Type B pancreatic cell (in vitro differentiated cells): ENCODE results near the gene GRAMD1B. TPM values are rescaled to one million over a fixed set of nuclear protein-coding genes. Genes with fewer than 3 reads are reported as not detected.

ENCODE experiments used
- DNase-seq: peaks from one replicate; pipeline ENCODE4 v3.0.0; 2021; ENCODE audit warnings: mixed read lengths; ENCODE audit not compliant: unreplicated experiment; ENCODE audit errors: extremely low spot score
- H3K27ac Mint-ChIP-seq: 2 replicates; pipeline ENCODE4 v1.8.0; 2021; ENCODE audit warnings: mild to moderate bottlenecking, mixed read lengths
- H3K27me3 Mint-ChIP-seq: 2 replicates; pipeline ENCODE4 v1.8.0; 2021; ENCODE audit warnings: mixed read lengths
- H3K36me3 Mint-ChIP-seq: 2 replicates; pipeline ENCODE4 v1.8.0; 2021; ENCODE audit warnings: mixed read lengths
- H3K4me1 Mint-ChIP-seq: one replicate; pipeline ENCODE4 v1.8.0; 2021; ENCODE audit warnings: mixed read lengths; ENCODE audit not compliant: unreplicated experiment
- H3K4me3 Mint-ChIP-seq: 2 replicates; pipeline ENCODE4 v1.8.0; 2021; ENCODE audit warnings: mild to moderate bottlenecking, mixed read lengths
- H3K9me3 Mint-ChIP-seq: 2 replicates; pipeline ENCODE4 v1.8.0; 2021; ENCODE audit warnings: mixed read lengths
- total RNA-seq: library from RNA; stranded (reverse); gene quantifications from 2 replicates; pipeline ENCODE4 v1.2.1, GENCODE V29; 2021; ENCODE audit warnings: low replicate concordance
- TF ChIP-seq, protein P1 (sequence below): fragments of 200-600 bp; sonication (generic); conservative IDR thresholded peaks from 2 replicates; pipeline ENCODE4 v1.5.0; 2021; ENCODE audit warnings: antibody characterized with exemption, mild to moderate bottlenecking

The GRAMD1B gene
- total RNA-seq, 1 donor from 2014 or later, result 15.2 TPM

DNA sequence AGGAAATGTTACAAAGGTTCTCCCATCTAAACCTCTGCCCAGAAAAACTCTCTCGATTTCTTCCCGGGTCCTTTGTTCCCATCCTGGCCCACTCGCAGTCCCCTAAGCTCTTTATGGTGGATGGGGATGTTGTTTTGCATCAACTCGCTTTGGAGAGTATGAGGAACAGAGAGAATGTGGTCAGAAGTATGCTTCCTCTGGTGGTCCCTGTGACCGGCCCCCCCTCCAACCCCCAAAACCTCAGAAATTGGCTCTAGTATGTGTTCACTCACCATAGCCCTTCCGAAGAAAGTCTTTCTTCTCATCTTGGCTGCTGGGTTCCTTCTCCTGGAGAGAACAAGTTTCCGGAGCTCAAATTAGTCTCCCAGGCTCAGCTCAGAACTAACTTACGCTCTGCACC is 54.4 kb downstream of the GRAMD1B start:
- no peaks in the 10 kb centered on the region for H3K4me1 Mint-ChIP-seq
- TF ChIP-seq, protein P1, sequence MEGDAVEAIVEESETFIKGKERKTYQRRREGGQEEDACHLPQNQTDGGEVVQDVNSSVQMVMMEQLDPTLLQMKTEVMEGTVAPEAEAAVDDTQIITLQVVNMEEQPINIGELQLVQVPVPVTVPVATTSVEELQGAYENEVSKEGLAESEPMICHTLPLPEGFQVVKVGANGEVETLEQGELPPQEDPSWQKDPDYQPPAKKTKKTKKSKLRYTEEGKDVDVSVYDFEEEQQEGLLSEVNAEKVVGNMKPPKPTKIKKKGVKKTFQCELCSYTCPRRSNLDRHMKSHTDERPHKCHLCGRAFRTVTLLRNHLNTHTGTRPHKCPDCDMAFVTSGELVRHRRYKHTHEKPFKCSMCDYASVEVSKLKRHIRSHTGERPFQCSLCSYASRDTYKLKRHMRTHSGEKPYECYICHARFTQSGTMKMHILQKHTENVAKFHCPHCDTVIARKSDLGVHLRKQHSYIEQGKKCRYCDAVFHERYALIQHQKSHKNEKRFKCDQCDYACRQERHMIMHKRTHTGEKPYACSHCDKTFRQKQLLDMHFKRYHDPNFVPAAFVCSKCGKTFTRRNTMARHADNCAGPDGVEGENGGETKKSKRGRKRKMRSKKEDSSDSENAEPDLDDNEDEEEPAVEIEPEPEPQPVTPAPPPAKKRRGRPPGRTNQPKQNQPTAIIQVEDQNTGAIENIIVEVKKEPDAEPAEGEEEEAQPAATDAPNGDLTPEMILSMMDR, result no peak
- H3K27ac Mint-ChIP-seq, result no peak overlapping the region
- no peak for DNase-seq
- no peaks in the 10 kb centered on the region for H3K27me3 Mint-ChIP-seq
- no peak overlapping the region for H3K4me3 Mint-ChIP-seq
- no peaks in the 10 kb centered on the region for H3K9me3 Mint-ChIP-seq
- no peaks in the 10 kb centered on the region for H3K36me3 Mint-ChIP-seq

DNA sequence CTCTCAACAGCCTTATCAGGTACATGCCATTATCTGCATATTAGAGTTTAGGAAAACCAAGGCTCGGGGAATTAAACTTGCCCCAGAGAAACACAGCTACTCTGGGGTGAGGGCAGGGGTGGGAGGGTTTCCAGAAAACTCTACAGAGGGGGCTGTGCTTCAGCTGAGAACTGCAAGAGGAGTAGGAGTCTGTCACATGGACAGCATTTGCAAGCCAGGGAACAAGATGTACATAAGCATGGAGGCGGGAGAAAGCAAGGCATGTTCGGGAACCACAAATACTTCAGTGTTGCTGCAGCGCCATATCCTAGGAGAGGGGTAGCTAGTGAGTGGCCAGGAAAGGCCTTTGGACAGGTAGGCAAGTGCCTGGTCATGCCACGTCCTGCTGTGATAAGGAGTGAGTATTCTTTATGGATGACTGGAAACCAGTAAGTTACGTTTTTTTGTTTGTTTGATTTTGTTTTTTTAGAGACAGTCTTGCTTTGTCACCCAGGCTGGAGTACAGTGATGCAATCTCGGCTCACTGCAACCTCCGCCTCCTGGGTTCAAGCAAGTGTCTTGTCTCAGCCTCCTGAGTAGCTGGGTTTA is 57.2 kb downstream of the GRAMD1B start:
- Mint-ChIP-seq H3K27me3 (no peaks in the 10 kb centered on the region), H3K27ac (no peak overlapping the region), H3K4me3 (no peak overlapping the region), H3K36me3 (no peaks in the 10 kb centered on the region), H3K9me3 (no peaks in the 10 kb centered on the region), H3K4me1 (no peaks in the 10 kb centered on the region)
- no peak for DNase-seq
- TF ChIP-seq, protein P1, result no peak

GRCh38 chr11:123490527-123490926 is 60.5 kb downstream of the GRAMD1B start:
- no peak overlapping the region for H3K27ac Mint-ChIP-seq
- TF ChIP-seq, protein P1, result no peak
- no peaks in the 10 kb centered on the region for H3K9me3 Mint-ChIP-seq
- H3K4me3 Mint-ChIP-seq, result no peak overlapping the region
- no peak for DNase-seq
- peaks cover 14% of the 10 kb centered on the region for H3K4me1 Mint-ChIP-seq
- no peaks in the 10 kb centered on the region for H3K27me3 Mint-ChIP-seq
- no peaks in the 10 kb centered on the region for H3K36me3 Mint-ChIP-seq

GRCh38 chr11:123491241-123491640 is 61.2 kb downstream of the GRAMD1B start:
- no peaks in the 10 kb centered on the region for H3K9me3 Mint-ChIP-seq
- TF ChIP-seq, protein P1, result no peak
- peaks cover 21% of the 10 kb centered on the region for H3K4me1 Mint-ChIP-seq
- no peak for DNase-seq
- H3K4me3 Mint-ChIP-seq, result no peak overlapping the region
- H3K36me3 Mint-ChIP-seq, result no peaks in the 10 kb centered on the region
- no peaks in the 10 kb centered on the region for H3K27me3 Mint-ChIP-seq
- no peak overlapping the region for H3K27ac Mint-ChIP-seq

DNA sequence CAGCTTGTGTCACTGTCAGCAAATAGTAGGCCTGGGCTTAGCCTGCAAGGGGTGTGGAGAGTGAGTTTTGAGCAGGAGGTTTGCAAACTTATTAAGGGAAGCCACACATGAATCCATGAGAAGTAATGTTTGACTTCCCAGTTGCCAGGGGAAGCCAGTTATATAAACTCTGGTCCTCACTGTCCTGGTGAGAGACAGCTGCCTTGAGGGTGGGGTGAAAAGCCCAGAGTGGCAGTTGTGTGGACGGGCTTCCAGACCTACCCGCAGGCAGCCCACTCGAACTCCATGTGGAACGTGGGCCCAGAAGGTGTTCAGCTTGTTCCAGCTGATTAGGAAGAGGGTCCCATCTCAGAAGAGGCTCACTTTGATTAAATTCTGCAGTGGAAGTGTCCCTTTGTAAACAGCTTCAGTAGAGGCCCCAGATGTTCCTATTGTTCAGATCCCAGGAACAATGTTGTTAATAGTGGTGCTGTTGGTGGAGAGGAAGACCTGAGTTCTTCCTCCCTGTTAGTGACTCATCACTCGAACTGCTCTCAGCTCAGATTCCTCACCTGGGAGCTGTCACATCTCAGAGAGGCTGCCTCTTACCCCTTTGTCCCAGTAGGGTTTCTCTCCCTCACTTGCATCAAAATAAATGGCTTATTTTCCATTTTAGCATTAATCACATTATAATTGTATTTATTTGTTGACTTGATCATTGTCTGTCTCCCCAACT is 63.4 kb downstream of the GRAMD1B start:
- Mint-ChIP-seq H3K27me3 (no peaks in the 10 kb centered on the region), H3K36me3 (no peaks in the 10 kb centered on the region), H3K27ac (no peak overlapping the region), H3K9me3 (no peaks in the 10 kb centered on the region), H3K4me3 (no peak overlapping the region), H3K4me1 (peaks cover 24% of the 10 kb centered on the region)
- no peak for DNase-seq
- TF ChIP-seq, protein P1, result no peak
